ENCODE measurements around the gene EPB41L4A.
A peak's percentile ranks its signal among the peaks of the same experiment; 100 is the strongest.
"Not testable (repeated sequence)": the region's sequence is repeated elsewhere in the genome, so short reads cannot be mapped to it uniquely, and the experiment has no call there.

The EPB41L4A gene

GRCh38 chr5:112419164-112419985, at the start of gene EPB41L4A:
Gene EPB41L4A (minus strand): TSS chr5:112419277. CDS start chr5:112419039, 238 bp downstream.
- no peak for DNase-seq (ENCODE audit: low read depth in 2 of 2)

- no peak for DNase-seq (ENCODE audit: low read depth in 2 of 2)
Observed at GRCh38 chr5:112467485-112467884, 48.4 kb upstream of the EPB41L4A start.

- DNase-seq (ENCODE audit: low read depth in 2 of 2), result not testable (repeated sequence)
Observed at GRCh38 chr5:112466261-112466660, 47.2 kb upstream of the EPB41L4A start.

GRCh38 chr5:112447187-112447760, 28.2 kb upstream of the EPB41L4A start:
- DNase-seq (ENCODE audit: low read depth in 2 of 2), result not testable (repeated sequence)

- no peak for DNase-seq (ENCODE audit: low read depth in 2 of 2)
Observed at GRCh38 chr5:112445626-112446350, 26.7 kb upstream of the EPB41L4A start.

- DNase-seq (ENCODE audit: low read depth in 2 of 2), result not testable (repeated sequence)
Observed at GRCh38 chr5:112443932-112444331, 24.9 kb upstream of the EPB41L4A start.

GRCh38 chr5:112440031-112440430, 21.0 kb upstream of the EPB41L4A start:
- DNase-seq (ENCODE audit: low read depth in 2 of 2), result no peak

- DNase-seq (ENCODE audit: low read depth in 2 of 2), result no peak
Observed at GRCh38 chr5:112436144-112436543, 17.1 kb upstream of the EPB41L4A start.

- no peak for DNase-seq (ENCODE audit: low read depth in 2 of 2)
Observed at GRCh38 chr5:112434641-112435040, 15.6 kb upstream of the EPB41L4A start.

- not testable (repeated sequence) for DNase-seq (ENCODE audit: low read depth in 2 of 2)
Observed at GRCh38 chr5:112426202-112426601, 7.1 kb upstream of the EPB41L4A start.

- peak in 1 of 2 donors; percentile 34 for DNase-seq (ENCODE audit: low read depth in 2 of 2)
Observed at GRCh38 chr5:112419986-112420864, 1.1 kb upstream of the EPB41L4A start.

GRCh38 chr5:112418659-112419163, 366 bp downstream of the EPB41L4A start:
- no peak for DNase-seq (ENCODE audit: low read depth in 2 of 2)

- DNase-seq (ENCODE audit: low read depth in 2 of 2), result peak in 1 of 2 donors; percentile 38
Observed at GRCh38 chr5:112417931-112418658, 982 bp downstream of the EPB41L4A start.

GRCh38 chr5:112415552-112415951, 3.5 kb downstream of the EPB41L4A start:
- DNase-seq (ENCODE audit: low read depth in 2 of 2), result no peak

GRCh38 chr5:112413611-112414010, 5.5 kb downstream of the EPB41L4A start:
- DNase-seq (ENCODE audit: low read depth in 2 of 2), result no peak

- no peak for DNase-seq (ENCODE audit: low read depth in 2 of 2)
Observed at GRCh38 chr5:112412346-112412745, 6.7 kb downstream of the EPB41L4A start.

GRCh38 chr5:112411903-112412302, 7.2 kb downstream of the EPB41L4A start:
- no peak for DNase-seq (ENCODE audit: low read depth in 2 of 2)

- DNase-seq (ENCODE audit: low read depth in 2 of 2), result no peak
Observed at GRCh38 chr5:112407666-112408065, 11.4 kb downstream of the EPB41L4A start.

- DNase-seq (ENCODE audit: low read depth in 2 of 2), result no peak
Observed at GRCh38 chr5:112407240-112407639, 11.8 kb downstream of the EPB41L4A start.

GRCh38 chr5:112403069-112403468, 16.0 kb downstream of the EPB41L4A start:
- DNase-seq (ENCODE audit: low read depth in 2 of 2), result no peak

GRCh38 chr5:112401924-112402323, 17.2 kb downstream of the EPB41L4A start:
- no peak for DNase-seq (ENCODE audit: low read depth in 2 of 2)
